HFF-Myc (cell line): ENCODE measurements around the gene DAZL.

Source experiments
- DNase-seq: peaks from one replicate; pipeline ENCODE4 v3.0.0-alpha.2; 2011; ENCODE audit warnings: low read depth; ENCODE audit errors: extremely low read depth
- H3K4me3 ChIP-seq: replicated peaks from 2 replicates; pipeline ENCODE4 v1.5.1; 2011; ENCODE audit warnings: low read depth, mild to moderate bottlenecking, control low read depth, low read length
- CTCF ChIP-seq: IDR thresholded peaks from 2 replicates; pipeline ENCODE4 v1.5.1; 2012; ENCODE audit warnings: mild to moderate bottlenecking, low read depth, low read length, control low read depth; ENCODE audit errors: missing control alignments

Gene DAZL

GRCh38 chr3:16604887-16605602 lies at the start of gene DAZL:
DAZL (minus strand) TSS chr3:16605423; CDS start chr3:16605205, 218 bp downstream.
- no peak for TF ChIP-seq CTCF
- DNase-seq: no peak

GRCh38 chr3:16654976-16655375 lies 49.8 kb upstream of the DAZL start:
- H3K4me3 ChIP-seq: no peak overlapping the region
- TF ChIP-seq CTCF: no peak
- no peak for DNase-seq

More at GRCh38 chr3:16604887-16605602, at the start of gene DAZL:
- H3K4me3 ChIP-seq: no peak within 1 kb of the TSS

GRCh38 chr3:16653712-16654111 lies 48.5 kb upstream of the DAZL start:
- H3K4me3 ChIP-seq: no peak overlapping the region
- DNase-seq: no peak
- TF ChIP-seq CTCF: no peak

GRCh38 chr3:16647668-16648067 lies 42.4 kb upstream of the DAZL start:
- no peak for DNase-seq
- no peak overlapping the region for H3K4me3 ChIP-seq
- TF ChIP-seq CTCF: no peak

GRCh38 chr3:16639806-16640205 lies 34.6 kb upstream of the DAZL start:
- DNase-seq: no peak
- no peak for TF ChIP-seq CTCF

GRCh38 chr3:16633948-16634347 lies 28.7 kb upstream of the DAZL start:
- no peak for TF ChIP-seq CTCF
- no peak overlapping the region for H3K4me3 ChIP-seq
- no peak for DNase-seq

More at GRCh38 chr3:16639806-16640205, 34.6 kb upstream of the DAZL start:
- no peak overlapping the region for H3K4me3 ChIP-seq

GRCh38 chr3:16632395-16632794 lies 27.2 kb upstream of the DAZL start:
- no peak for TF ChIP-seq CTCF
- DNase-seq: no peak
- no peak overlapping the region for H3K4me3 ChIP-seq
